Vagina (tissue), 2 donors: Measurements from ENCODE around the gene FBXW9. TPM values are rescaled to one million over a fixed set of nuclear protein-coding genes. Genes with fewer than 3 reads are reported as not detected.

Experiments used
- DNase-seq, 2 donors: peaks; one replicate each; pipeline ENCODE4 v3.0.0-alpha.2; 2017; ENCODE audit errors: extremely low spot score in 2 of 2
- H3K27ac ChIP-seq: fragments of 200-600 bp; sonication (generic); one replicate; pipeline ENCODE4 v1.5.1; 2019
- H3K27me3 ChIP-seq: fragments of 200-600 bp; sonication (generic); one replicate; pipeline ENCODE4 v1.5.1; 2019
- H3K36me3 ChIP-seq, 2 donors: fragments of 200-600 bp; sonication (generic); one replicate each; pipeline ENCODE4 v1.5.1; 2017 to 2019
- H3K4me1 ChIP-seq: fragments of 200-600 bp; sonication (generic); one replicate; pipeline ENCODE4 v1.5.1; 2019
- H3K4me3 ChIP-seq, 2 donors: fragments of 200-600 bp; sonication (generic); 1 replicate in 1 of 2; 2 replicates in 1 of 2; pipeline ENCODE4 v1.5.1; 2016 to 2019
- H3K9me3 ChIP-seq: fragments of 200-600 bp; sonication (generic); one replicate; pipeline ENCODE4 v1.5.1; 2019
- POLR2A ChIP-seq, 2 donors: fragments of 450-650 bp; IDR thresholded peaks; one replicate each; pipeline ENCODE4 v1.6.1; 2017; ENCODE audit warnings: antibody characterized with exemption in 2 of 2, mild to moderate bottlenecking in 2 of 2, moderate library complexity in 2 of 2
- POLR2AphosphoS5 ChIP-seq, 2 donors: sonication (generic); formaldehyde crosslinking; IDR thresholded peaks; one replicate each; pipeline ENCODE4 v1.9.0; 2017; ENCODE audit warnings: antibody characterized with exemption in 2 of 2, mild to moderate bottlenecking in 2 of 2, low read depth in 1 of 2; ENCODE audit not compliant: insufficient read depth in 1 of 2
- intact Hi-C: fragments of 100-400 bp; cut with DNase I; formaldehyde crosslinking; loops from one replicate; pipeline ENCODE4 v1.15.1; 2023
- total RNA-seq: library from RNA; depleted of rRNA; stranded (reverse); fragments of >200 nt; gene quantifications from one replicate; pipeline ENCODE4 v1.2.3, GENCODE V29; 2016
- TF ChIP-seq, protein P1 (sequence below), 3 experiments: fragments of 450-650 bp in 2 of 3; fragments of 200-600 bp in 1 of 3; sonication (generic) in 1 of 3; IDR thresholded peaks; one replicate each; pipeline ENCODE4 v1.5.1; 2017 to 2019; ENCODE audit warnings: antibody characterized with exemption in 3 of 3, mild to moderate bottlenecking in 2 of 3, moderate library complexity in 2 of 3

FBXW9 gene
- total RNA-seq, 1 donor from 2014 or later: 5.6 TPM

GRCh38 chr19:12656899-12657571 is 39.4 kb downstream of the FBXW9 start:
- Histone ChIP-seq H3K4me1 (no peaks in the 10 kb centered on the region), H3K27ac (no peak overlapping the region), H3K36me3 (peaks cover 0 to 34% of the 10 kb centered on the region in 2 donors), H3K9me3 (no peaks in the 10 kb centered on the region), H3K4me3 (no peak overlapping the region), H3K27me3 (no peaks in the 10 kb centered on the region)
- intact Hi-C loops: no loop called here
- no peak for DNase-seq
- TF ChIP-seq, protein P1, sequence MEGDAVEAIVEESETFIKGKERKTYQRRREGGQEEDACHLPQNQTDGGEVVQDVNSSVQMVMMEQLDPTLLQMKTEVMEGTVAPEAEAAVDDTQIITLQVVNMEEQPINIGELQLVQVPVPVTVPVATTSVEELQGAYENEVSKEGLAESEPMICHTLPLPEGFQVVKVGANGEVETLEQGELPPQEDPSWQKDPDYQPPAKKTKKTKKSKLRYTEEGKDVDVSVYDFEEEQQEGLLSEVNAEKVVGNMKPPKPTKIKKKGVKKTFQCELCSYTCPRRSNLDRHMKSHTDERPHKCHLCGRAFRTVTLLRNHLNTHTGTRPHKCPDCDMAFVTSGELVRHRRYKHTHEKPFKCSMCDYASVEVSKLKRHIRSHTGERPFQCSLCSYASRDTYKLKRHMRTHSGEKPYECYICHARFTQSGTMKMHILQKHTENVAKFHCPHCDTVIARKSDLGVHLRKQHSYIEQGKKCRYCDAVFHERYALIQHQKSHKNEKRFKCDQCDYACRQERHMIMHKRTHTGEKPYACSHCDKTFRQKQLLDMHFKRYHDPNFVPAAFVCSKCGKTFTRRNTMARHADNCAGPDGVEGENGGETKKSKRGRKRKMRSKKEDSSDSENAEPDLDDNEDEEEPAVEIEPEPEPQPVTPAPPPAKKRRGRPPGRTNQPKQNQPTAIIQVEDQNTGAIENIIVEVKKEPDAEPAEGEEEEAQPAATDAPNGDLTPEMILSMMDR (IDR thresholded peaks at IDR 0.05): no peak
- TF ChIP-seq POLR2AphosphoS5 (IDR thresholded peaks at IDR 0.05; ENCODE audit: insufficient read depth in 1 of 2, low read depth in 1 of 2) (no peak), POLR2A (IDR thresholded peaks at IDR 0.05) (no peak)

DNA sequence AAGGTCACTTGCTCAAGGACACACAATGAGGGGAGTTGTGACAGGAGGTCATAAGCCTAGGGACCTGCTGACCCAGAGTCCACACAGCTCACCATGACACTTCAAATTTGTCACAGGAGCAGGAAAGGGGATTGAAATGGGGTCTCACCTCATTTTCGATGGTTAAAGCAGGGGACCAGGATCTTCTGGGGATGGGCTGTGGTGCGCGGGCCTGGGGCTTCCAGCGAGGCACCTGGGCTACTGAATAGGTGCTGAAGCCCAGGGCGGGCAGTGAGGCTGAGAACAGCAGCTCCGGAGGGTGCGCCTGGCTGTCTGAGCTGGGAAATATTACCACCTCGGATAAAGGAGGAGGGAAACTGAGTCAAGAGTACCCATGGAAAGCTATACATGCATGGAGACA is 40.9 kb downstream of the FBXW9 start:
- no peaks in the 10 kb centered on the region for H3K4me1 ChIP-seq
- intact Hi-C loops: no loop called here
- no peaks in the 10 kb centered on the region for H3K9me3 ChIP-seq
- H3K27me3 ChIP-seq: no peaks in the 10 kb centered on the region
- peaks cover 0 to 22% of the 10 kb centered on the region in 2 donors for H3K36me3 ChIP-seq
- DNase-seq: no peak
- TF ChIP-seq, protein P1 (IDR thresholded peaks at IDR 0.05): no peak
- TF ChIP-seq POLR2A (IDR thresholded peaks at IDR 0.05) (no peak), POLR2AphosphoS5 (IDR thresholded peaks at IDR 0.05; ENCODE audit: insufficient read depth in 1 of 2, low read depth in 1 of 2) (no peak)
- no peak overlapping the region for H3K4me3 ChIP-seq
- no peak overlapping the region for H3K27ac ChIP-seq

DNA sequence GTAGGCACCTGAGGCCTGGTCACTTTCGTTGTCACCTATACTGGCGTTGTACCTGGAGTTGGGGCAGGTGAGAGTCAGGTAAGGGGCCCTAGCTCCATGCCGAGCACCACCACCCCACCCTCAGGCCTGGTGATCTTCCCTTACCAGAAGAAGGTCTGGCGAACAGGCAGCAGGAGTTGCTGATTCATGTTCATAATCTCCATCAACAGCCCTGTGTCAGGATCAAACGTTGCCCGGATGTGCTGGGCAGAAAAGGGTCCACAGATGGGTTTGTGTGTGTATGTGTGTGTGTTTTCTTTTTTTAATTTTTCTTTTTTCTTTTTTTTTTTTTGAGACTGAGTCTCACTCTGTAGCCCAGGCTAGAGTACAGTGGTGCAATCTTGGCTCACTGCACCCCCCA is 44.2 kb downstream of the FBXW9 start:
- Histone ChIP-seq H3K27me3 (no peaks in the 10 kb centered on the region), H3K27ac (no peak overlapping the region), H3K9me3 (no peaks in the 10 kb centered on the region), H3K4me1 (peaks cover 17% of the 10 kb centered on the region), H3K4me3 (no peak overlapping the region), H3K36me3 (peaks cover 0 to 13% of the 10 kb centered on the region in 2 donors)
- intact Hi-C loops: no loop called here
- DNase-seq: no peak
- TF ChIP-seq POLR2A (IDR thresholded peaks at IDR 0.05): no peak
- no peak for TF ChIP-seq POLR2AphosphoS5 (IDR thresholded peaks at IDR 0.05; ENCODE audit: insufficient read depth in 1 of 2, low read depth in 1 of 2)
- TF ChIP-seq, protein P1 (IDR thresholded peaks at IDR 0.05): no peak

- intact Hi-C loops: no loop called here
- Histone ChIP-seq H3K27me3 (no peaks in the 10 kb centered on the region), H3K36me3 (peaks cover 0 to 4% of the 10 kb centered on the region in 2 donors), H3K4me1 (peaks cover 19% of the 10 kb centered on the region), H3K27ac (no peak overlapping the region), H3K4me3 (no peak overlapping the region), H3K9me3 (no peaks in the 10 kb centered on the region)
- no peak for TF ChIP-seq POLR2A (IDR thresholded peaks at IDR 0.05)
- no peak for TF ChIP-seq POLR2AphosphoS5 (IDR thresholded peaks at IDR 0.05; ENCODE audit: insufficient read depth in 1 of 2, low read depth in 1 of 2)
- TF ChIP-seq, protein P1 (IDR thresholded peaks at IDR 0.05): no peak
- DNase-seq: no peak
Observed at GRCh38 chr19:12649941-12650340, 46.5 kb downstream of the FBXW9 start.

DNA sequence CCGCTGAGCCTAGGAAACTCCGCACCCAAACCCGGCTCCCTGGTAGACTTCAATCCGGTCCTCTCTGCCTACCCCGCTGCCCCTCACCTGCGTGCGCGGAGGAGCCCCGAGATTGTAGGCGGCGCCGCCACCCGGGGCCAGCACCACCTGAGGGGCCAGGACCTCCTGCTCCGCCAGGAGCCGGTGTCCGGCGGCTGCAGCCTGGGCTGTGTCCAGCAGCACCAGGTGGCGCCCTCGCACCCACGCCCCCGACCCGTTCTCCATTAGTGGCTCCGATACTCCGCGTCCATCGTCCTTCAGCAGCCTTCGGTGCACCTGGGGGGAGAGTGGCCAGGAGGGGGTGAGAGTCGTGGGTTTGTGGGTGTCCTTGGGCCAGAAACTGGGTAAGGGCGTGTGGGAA is 48.3 kb downstream of the FBXW9 start:
- no peak for TF ChIP-seq POLR2A (IDR thresholded peaks at IDR 0.05)
- TF ChIP-seq POLR2AphosphoS5 (IDR thresholded peaks at IDR 0.05; ENCODE audit: insufficient read depth in 1 of 2, low read depth in 1 of 2): no peak
- TF ChIP-seq, protein P1 (IDR thresholded peaks at IDR 0.05): no peak
- Histone ChIP-seq H3K9me3 (no peaks in the 10 kb centered on the region), H3K36me3 (no peaks in the 10 kb centered on the region), H3K4me1 (peaks cover 19% of the 10 kb centered on the region), H3K4me3 (peak overlapping the region; percentile 29 to 36), H3K27me3 (no peaks in the 10 kb centered on the region), H3K27ac (no peak overlapping the region)
- intact Hi-C loops: no loop called here
- DNase-seq: no peak
